Esophagus squamous epithelium (tissue), 5 donors: ENCODE results near the gene SLC38A5. TPM values are rescaled to one million over a fixed set of nuclear protein-coding genes. Genes with fewer than 3 reads are reported as not detected.

Experiments
- DNase-seq: peaks from one replicate; lab custom pipeline; 2025; lab: John Stamatoyannopoulos, UW
- H3K27ac ChIP-seq, 4 donors: fragments of 200-600 bp; sonication (generic); one replicate each; pipeline ENCODE4 v1.5.1; 2016 to 2019; ENCODE audit warnings: mild to moderate bottlenecking in 1 of 4
- H3K27me3 ChIP-seq, 4 donors: fragments of 200-600 bp; sonication (generic); 1 replicate in 3 of 4; 2 replicates in 1 of 4; pipeline versions ENCODE4 v1.5.1 to v1.6.0; 2017 to 2021; ENCODE audit warnings: antibody characterized with exemption in 1 of 4
- H3K36me3 ChIP-seq, 3 donors: fragments of 200-600 bp; sonication (generic); one replicate each; pipeline ENCODE4 v1.5.1; 2016 to 2019
- H3K4me1 ChIP-seq, 3 donors: fragments of 200-600 bp; sonication (generic); one replicate each; pipeline ENCODE4 v1.5.1; 2017 to 2019
- H3K4me3 ChIP-seq, 4 donors: fragments of 200-600 bp; sonication (generic); 1 replicate in 3 of 4; 2 replicates in 1 of 4; pipeline ENCODE4 v1.5.1; 2016 to 2019; ENCODE audit warnings: mild to moderate bottlenecking in 2 of 4, moderate library complexity in 1 of 4
- H3K9me3 ChIP-seq, 3 donors: fragments of 200-600 bp; sonication (generic); one replicate each; pipeline ENCODE4 v1.5.1; 2016 to 2019
- CTCF ChIP-seq, 6 experiments: fragments of 450-650 bp in 4 of 6; fragments of 200-600 bp in 2 of 6; sonication (generic) in 2 of 6; IDR thresholded peaks; one replicate each; pipeline ENCODE4 v1.5.1; 2016 to 2019; ENCODE audit warnings: antibody characterized with exemption in 6 of 6, mild to moderate bottlenecking in 4 of 6, moderate library complexity in 4 of 6
- POLR2A ChIP-seq, 4 donors: fragments of 450-650 bp; IDR thresholded peaks; one replicate each; pipeline ENCODE4 v1.6.1; 2017; ENCODE audit warnings: antibody characterized with exemption in 4 of 4, mild to moderate bottlenecking in 4 of 4, moderate library complexity in 3 of 4
- WGBS, 2 donors: methylation state at CpG; one replicate each; pipeline ENCODE4 v1.1.5; 2018; 5-methylcytosine and 5-hydroxymethylcytosine counted together
- intact Hi-C: fragments of 100-400 bp; cut with DNase I; formaldehyde crosslinking; loops from one replicate; pipeline ENCODE4 v1.15.0; 2022
- total RNA-seq, 4 donors: library from RNA; depleted of rRNA; stranded (reverse); fragments of >200 nt; gene quantifications; one replicate each; pipeline ENCODE4 v1.1.0, GENCODE V29; 2016
- donor health status: DM: yes; HTN: yes; CAD: no.

SLC38A5 gene
- total RNA-seq, 4 donors from 2014 or later, result 9.6 to 25.4 (median 24.7) TPM

DNA sequence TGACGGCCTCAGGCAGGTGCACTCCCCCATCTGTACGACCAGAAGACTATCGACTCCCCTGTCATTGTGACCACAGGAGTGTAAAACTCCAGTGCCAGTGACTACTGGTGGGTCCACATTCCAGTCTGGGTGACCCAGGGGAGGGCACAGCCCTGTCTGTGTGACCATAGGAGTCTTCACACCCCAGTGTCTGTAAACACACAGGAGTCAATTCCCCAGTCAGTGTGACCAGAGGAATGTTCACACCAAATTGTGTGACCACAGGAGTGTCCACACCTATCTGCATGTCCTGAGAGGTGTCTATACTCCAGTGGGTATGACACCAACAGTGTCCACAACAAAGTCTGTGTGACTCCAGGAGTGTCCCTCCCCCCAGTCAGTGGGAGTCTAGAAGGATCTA, 18.0 kb upstream of the SLC38A5 start:
- peak overlapping the region in 1 of 4 donors; percentile 57 for H3K27ac ChIP-seq
- H3K4me3 ChIP-seq, result no peak overlapping the region
- no peaks in the 10 kb centered on the region for H3K9me3 ChIP-seq
- no peak for TF ChIP-seq CTCF (IDR thresholded peaks at IDR 0.05)
- no peak for TF ChIP-seq POLR2A (IDR thresholded peaks at IDR 0.05)
- 74% methylated on average over 3 of the region's 3 CpGs; no CpG with 5 or more reads in 1 of the 2 donors for WGBS, 2 donors
- no peaks in the 10 kb centered on the region for H3K27me3 ChIP-seq
- intact Hi-C loops, result no loop called here
- peaks cover 0 to 24% (median 0%) of the 10 kb centered on the region in 3 donors for H3K4me1 ChIP-seq
- DNase-seq, result no peak
- peaks cover 0 to 29% (median 0%) of the 10 kb centered on the region in 3 donors for H3K36me3 ChIP-seq

DNA sequence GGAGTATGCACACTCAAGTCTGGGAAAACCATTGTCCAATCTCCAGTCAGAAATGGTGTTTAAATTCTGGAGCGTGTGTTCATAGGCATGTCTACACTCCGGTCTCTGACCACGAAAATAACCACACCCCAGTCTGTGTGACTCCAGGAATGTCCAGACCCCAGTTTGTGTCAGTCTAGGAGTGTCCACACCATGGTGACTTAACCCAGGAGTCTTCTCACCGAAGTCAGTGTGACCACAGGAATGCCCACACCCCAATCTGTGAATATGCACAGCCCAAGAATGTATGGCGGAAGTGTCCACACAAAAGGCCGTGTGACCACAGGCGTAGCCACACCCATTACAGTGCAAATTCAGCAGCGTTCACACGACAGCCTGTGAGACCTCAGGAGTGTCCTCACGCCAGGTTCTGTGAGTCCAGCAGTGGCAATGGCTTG, 17.3 kb upstream of the SLC38A5 start:
- DNase-seq, result no peak
- WGBS, 2 donors, result 66% methylated on average over 2 of the region's 10 CpGs; no CpG with 5 or more reads in 1 of the 2 donors

DNA sequence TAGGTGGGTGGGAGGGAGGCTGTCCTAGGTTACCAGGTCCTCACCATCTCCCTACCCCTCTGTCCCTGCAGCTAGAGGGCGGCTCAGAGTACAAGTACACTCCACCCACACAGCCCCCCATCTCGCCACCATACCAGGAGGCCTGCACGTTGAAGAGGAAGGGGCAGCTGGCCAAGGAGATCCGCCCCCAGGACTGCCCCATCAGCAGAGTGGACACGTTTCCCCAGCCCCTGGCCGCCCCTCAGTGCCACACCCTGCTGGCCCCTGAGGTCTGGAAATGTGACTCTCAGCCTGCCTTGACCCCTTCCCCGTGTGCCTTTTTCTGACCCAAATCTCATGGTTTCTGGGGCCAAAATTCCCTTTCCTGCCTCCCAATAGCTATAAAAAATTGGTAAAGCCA, 12.5 kb upstream of the SLC38A5 start:
- Histone ChIP-seq H3K9me3 (no peaks in the 10 kb centered on the region), H3K36me3 (peaks cover 0 to 56% (median 5%) of the 10 kb centered on the region in 3 donors), H3K4me1 (peaks cover 0 to 5% (median 0%) of the 10 kb centered on the region in 3 donors), H3K4me3 (no peak overlapping the region), H3K27ac (no peak overlapping the region), H3K27me3 (no peaks in the 10 kb centered on the region)
- TF ChIP-seq POLR2A (IDR thresholded peaks at IDR 0.05) (no peak), CTCF (IDR thresholded peaks at IDR 0.05) (no peak)
- intact Hi-C loops, result no loop called here
- WGBS, 2 donors, result 50 to 69% methylated on average over 1 to 2 of the region's 7 CpGs
- no peak for DNase-seq

More for the DNA sequence above, 17.3 kb upstream of the SLC38A5 start:
- Histone ChIP-seq H3K36me3 (peaks cover 0 to 35% (median 0%) of the 10 kb centered on the region in 3 donors), H3K27me3 (no peaks in the 10 kb centered on the region), H3K27ac (peak overlapping the region in 1 of 4 donors; percentile 57), H3K9me3 (no peaks in the 10 kb centered on the region), H3K4me1 (peaks cover 0 to 22% (median 0%) of the 10 kb centered on the region in 3 donors), H3K4me3 (no peak overlapping the region)
- TF ChIP-seq CTCF (IDR thresholded peaks at IDR 0.05) (no peak), POLR2A (IDR thresholded peaks at IDR 0.05) (no peak)
- intact Hi-C loops, result no loop called here

- H3K4me3 ChIP-seq, result no peak overlapping the region
- no peaks in the 10 kb centered on the region for H3K27me3 ChIP-seq
- TF ChIP-seq POLR2A (IDR thresholded peaks at IDR 0.05), result no peak
- TF ChIP-seq CTCF (IDR thresholded peaks at IDR 0.05), result no peak
- intact Hi-C loops, result no loop called here
- peaks cover 0 to 14% (median 0%) of the 10 kb centered on the region in 3 donors for H3K4me1 ChIP-seq
- H3K27ac ChIP-seq, result no peak overlapping the region
- no peaks in the 10 kb centered on the region for H3K9me3 ChIP-seq
- WGBS, 2 donors, result 80 to 82% methylated on average over 3 of the region's 3 CpGs
- peaks cover 0 to 52% (median 5%) of the 10 kb centered on the region in 3 donors for H3K36me3 ChIP-seq
- no peak for DNase-seq
These were observed 10.5 kb upstream of the SLC38A5 start for GRCh38 chrX:48480583-48480982.

GRCh38 chrX:48480142-48480541, 10.1 kb upstream of the SLC38A5 start:
- TF ChIP-seq CTCF (IDR thresholded peaks at IDR 0.05), result no peak
- no peak for TF ChIP-seq POLR2A (IDR thresholded peaks at IDR 0.05)
- Histone ChIP-seq H3K4me3 (no peak overlapping the region), H3K9me3 (no peaks in the 10 kb centered on the region), H3K36me3 (peaks cover 0 to 48% (median 5%) of the 10 kb centered on the region in 3 donors), H3K27ac (no peak overlapping the region), H3K4me1 (peaks cover 0 to 19% (median 2%) of the 10 kb centered on the region in 3 donors), H3K27me3 (no peaks in the 10 kb centered on the region)
- no peak for DNase-seq
- intact Hi-C loops, result no loop called here
- 81 to 92% methylated on average over 3 of the region's 3 CpGs for WGBS, 2 donors
